Testis (tissue), 3 donors: ENCODE data around the gene SLC23A2. TPM values are rescaled to one million over a fixed set of nuclear protein-coding genes. Genes with fewer than 3 reads are reported as not detected.
"Not testable (repeated sequence)": the region's sequence is repeated elsewhere in the genome, so short reads cannot be mapped to it uniquely, and the experiment has no call there.

Experiments used
- DNase-seq: peaks from one replicate; pipeline ENCODE4 v3.0.0-alpha.2; 2019
- H3K27ac ChIP-seq, 2 donors: fragments of 200-600 bp; sonication (generic); one replicate each; pipeline ENCODE4 v1.5.1; 2019
- H3K27me3 ChIP-seq: fragments of 200-600 bp; sonication (generic); one replicate; pipeline ENCODE4 v1.5.1; 2019
- H3K36me3 ChIP-seq: fragments of 200-600 bp; sonication (generic); one replicate; pipeline ENCODE4 v1.5.1; 2017; ENCODE audit warnings: low read depth; ENCODE audit errors: missing control alignments
- H3K4me1 ChIP-seq: fragments of 200-600 bp; sonication (generic); one replicate; pipeline ENCODE4 v1.5.1; 2019
- H3K4me3 ChIP-seq, 2 donors: fragments of 200-600 bp; sonication (generic); one replicate each; pipeline ENCODE4 v1.5.1; 2017 to 2019
- H3K9me3 ChIP-seq: fragments of 200-600 bp; sonication (generic); one replicate; pipeline ENCODE4 v1.5.1; 2017
- POLR2A ChIP-seq: fragments of 450-650 bp; IDR thresholded peaks from one replicate; pipeline ENCODE4 v1.6.1; 2017; ENCODE audit warnings: antibody characterized with exemption, mild to moderate bottlenecking, moderate library complexity
- WGBS, 2 donors: methylation state at CpG; one replicate each; pipeline ENCODE4 v1.1.5; 2018; 5-methylcytosine and 5-hydroxymethylcytosine counted together
- intact Hi-C: fragments of 100-400 bp; cut with DNase I; formaldehyde crosslinking; loops from one replicate; pipeline ENCODE4 v1.15.1; 2023; ENCODE audit warnings: low total_unique reads
- polyA plus RNA-seq: library from polyadenylated mRNA; stranded (reverse); fragments of 350-450 nt; fragmentation: Illumina TruSeq; extraction: RNeasy Lipid Tissue Mini Kit (QIAGEN cat#74804); gene quantifications from one replicate; pipeline ENCODE4 v1.2.3, GENCODE V29; 2014; ENCODE audit warnings: low read depth, low replicate concordance; ENCODE audit not compliant: insufficient read depth
- total RNA-seq, 2 donors: library from RNA; depleted of rRNA; stranded (reverse); fragments of >200 nt; gene quantifications; one replicate each; pipeline ENCODE4 v1.2.3, GENCODE V29; 2016
- TF ChIP-seq, protein P1 (sequence below), 3 experiments: fragments of 450-650 bp in 2 of 3; fragments of 200-600 bp in 1 of 3; sonication (generic) in 1 of 3; IDR thresholded peaks; one replicate each; pipeline ENCODE4 v1.5.1; 2016 to 2019; ENCODE audit warnings: antibody characterized with exemption in 3 of 3, mild to moderate bottlenecking in 2 of 3, moderate library complexity in 1 of 3

Gene SLC23A2
- total and polyA plus RNA-seq, 3 donors from 2014 or later: 23.6 to 49.3 (median 40.7) TPM

DNA sequence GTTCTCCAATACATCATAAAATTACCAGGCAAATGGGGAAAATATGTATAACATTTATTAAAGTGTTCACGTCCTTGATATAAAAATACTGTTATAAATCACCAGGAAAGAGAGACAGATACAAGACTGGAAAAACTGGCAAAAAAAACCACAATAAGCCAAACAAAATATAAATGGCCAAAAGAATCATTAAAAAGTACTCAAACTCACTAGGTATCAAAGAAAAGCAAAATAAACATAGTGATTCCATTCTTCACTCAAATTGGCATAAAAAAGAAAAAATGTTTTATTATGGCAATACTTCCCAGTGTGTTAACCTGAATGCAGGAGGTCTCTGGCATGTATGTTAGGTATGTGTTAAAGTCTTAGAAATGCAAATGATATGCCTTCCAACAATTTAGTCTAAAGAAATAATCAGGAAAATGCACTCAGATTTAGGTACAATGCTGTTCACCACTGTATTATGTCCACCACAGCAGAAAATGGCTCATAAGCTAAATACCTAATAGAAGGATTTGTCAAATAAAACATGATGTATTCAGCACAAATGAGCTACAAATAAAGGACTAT lies 21.4 kb downstream of the SLC23A2 start:
- DNase-seq: no peak
- Histone ChIP-seq H3K4me3 (no peak overlapping the region), H3K36me3 (no peaks in the 10 kb centered on the region), H3K9me3 (no peaks in the 10 kb centered on the region), H3K27ac (no peak overlapping the region), H3K27me3 (no peaks in the 10 kb centered on the region), H3K4me1 (peaks cover 11% of the 10 kb centered on the region)
- intact Hi-C loops: no loop called here
- TF ChIP-seq POLR2A: no peak
- TF ChIP-seq, protein P1, sequence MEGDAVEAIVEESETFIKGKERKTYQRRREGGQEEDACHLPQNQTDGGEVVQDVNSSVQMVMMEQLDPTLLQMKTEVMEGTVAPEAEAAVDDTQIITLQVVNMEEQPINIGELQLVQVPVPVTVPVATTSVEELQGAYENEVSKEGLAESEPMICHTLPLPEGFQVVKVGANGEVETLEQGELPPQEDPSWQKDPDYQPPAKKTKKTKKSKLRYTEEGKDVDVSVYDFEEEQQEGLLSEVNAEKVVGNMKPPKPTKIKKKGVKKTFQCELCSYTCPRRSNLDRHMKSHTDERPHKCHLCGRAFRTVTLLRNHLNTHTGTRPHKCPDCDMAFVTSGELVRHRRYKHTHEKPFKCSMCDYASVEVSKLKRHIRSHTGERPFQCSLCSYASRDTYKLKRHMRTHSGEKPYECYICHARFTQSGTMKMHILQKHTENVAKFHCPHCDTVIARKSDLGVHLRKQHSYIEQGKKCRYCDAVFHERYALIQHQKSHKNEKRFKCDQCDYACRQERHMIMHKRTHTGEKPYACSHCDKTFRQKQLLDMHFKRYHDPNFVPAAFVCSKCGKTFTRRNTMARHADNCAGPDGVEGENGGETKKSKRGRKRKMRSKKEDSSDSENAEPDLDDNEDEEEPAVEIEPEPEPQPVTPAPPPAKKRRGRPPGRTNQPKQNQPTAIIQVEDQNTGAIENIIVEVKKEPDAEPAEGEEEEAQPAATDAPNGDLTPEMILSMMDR (IDR thresholded peaks at IDR 0.05): no peak
- WGBS, 2 donors: 38 to 48% methylated on average over 1 of the region's 1 CpG

DNA sequence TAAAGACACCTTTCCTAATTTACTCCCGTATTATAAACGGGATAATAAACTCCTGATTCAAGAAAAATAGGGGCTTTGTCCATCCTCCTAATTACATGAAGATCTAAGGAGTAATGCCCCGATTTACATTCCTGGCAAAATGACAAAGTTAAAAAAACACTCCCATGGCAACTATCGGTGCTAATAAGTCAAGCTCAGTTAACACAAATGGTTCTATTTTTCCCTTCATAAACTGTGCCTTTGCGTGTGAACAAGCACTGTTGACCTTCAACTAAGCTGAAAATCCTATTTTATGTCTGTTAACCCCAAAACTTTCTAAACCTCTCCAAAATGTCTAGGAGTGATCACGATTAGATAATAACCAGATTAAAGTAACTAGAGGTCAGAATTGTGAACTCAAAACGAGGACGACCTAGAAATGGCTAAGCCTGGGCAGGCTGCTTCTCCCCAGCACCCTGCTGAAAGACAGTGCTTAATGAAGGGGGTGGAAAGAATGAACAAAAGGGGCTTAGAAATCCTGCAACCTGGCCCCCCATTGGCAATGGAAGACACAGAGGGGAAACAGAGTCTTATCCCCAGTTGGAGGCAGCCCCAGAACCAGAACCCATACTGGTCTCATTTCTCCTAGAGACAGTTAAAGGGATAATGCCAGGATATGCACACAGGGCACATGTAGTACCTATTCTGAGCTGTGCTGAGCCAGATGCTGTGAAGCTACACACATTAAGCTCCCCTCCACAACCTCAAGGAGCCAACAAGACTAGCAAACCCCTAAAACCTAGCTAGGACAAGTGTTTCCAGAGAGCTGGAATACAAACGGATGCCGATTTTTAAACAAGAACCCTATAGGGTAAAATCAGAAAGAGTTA lies 23.0 kb downstream of the SLC23A2 start:
- Histone ChIP-seq H3K27me3 (no peaks in the 10 kb centered on the region), H3K4me3 (no peak overlapping the region), H3K4me1 (peaks cover 17% of the 10 kb centered on the region), H3K27ac (peak overlapping the region in 1 of 2 donors; percentile 28), H3K36me3 (no peaks in the 10 kb centered on the region), H3K9me3 (no peaks in the 10 kb centered on the region)
- DNase-seq: no peak
- WGBS, 2 donors: 35 to 41% methylated on average over 10 of the region's 10 CpGs
- no peak for TF ChIP-seq POLR2A
- TF ChIP-seq, protein P1 (IDR thresholded peaks at IDR 0.05): no peak
- intact Hi-C loops: no loop called here

DNA sequence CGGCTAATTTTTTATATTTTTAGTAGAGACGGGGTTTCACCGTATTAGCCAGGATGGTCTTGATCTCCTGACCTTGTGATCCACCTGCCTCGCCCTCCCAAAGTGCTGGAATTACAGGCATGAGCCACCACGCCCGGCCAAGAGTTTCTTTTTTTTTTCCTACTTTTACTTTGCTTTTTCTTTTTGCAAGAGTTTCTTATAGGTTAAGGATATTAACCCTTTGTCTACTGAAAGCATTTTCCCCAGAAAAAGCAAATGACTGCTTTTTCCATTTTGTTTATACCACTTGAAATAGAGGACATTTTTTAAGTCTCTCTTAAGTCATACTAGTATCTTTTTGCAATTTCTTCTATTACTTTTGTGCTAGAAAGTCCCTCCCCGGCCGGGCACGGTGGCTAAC lies 25.3 kb downstream of the SLC23A2 start:
- H3K27me3 ChIP-seq, H3K9me3 ChIP-seq, H3K4me3 ChIP-seq, DNase-seq, intact Hi-C loops, H3K27ac ChIP-seq, H3K36me3 ChIP-seq: not testable (repeated sequence)
- WGBS, 2 donors: 77 to 83% methylated on average over 9 of the region's 9 CpGs
- H3K4me1 ChIP-seq: peaks cover 26% of the 10 kb centered on the region

DNA sequence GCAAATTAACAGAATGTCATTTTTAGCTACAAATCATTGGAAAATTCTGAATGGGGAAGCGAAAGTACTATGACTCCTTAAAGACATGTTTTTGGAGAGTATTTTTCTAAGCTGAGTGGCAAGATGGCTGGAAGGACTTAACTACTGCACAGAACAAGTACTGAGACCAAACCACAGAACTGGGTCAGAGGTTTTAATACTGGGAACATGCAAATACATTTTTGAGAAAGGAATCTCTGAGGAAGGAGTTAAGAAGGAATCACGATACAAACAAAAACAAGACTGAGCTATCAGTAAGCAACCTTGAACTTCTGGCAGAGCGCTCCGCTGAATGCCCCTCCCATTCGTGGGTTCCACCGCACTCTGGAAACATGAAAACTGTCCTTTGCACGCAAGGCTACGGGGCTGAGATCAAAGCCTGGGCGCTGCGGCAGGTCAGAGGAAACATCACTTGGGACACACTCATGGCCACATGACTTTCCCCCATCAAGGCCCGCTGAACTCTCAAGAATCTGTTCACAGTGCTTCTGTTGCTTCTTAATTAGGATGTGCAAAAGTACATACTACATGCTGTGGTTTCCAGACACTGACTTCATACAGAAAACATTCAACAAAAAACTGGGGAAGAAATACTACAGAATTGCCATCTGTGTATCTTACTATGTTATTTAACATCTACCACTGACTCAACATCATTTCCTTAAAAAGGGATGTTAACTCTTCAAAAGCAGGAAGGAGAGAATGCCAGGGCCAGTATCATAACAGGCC lies 27.8 kb downstream of the SLC23A2 start:
- DNase-seq: peak; percentile 81
- Histone ChIP-seq H3K9me3 (no peaks in the 10 kb centered on the region), H3K4me1 (peaks cover 24% of the 10 kb centered on the region), H3K27me3 (no peaks in the 10 kb centered on the region), H3K4me3 (no peak overlapping the region), H3K27ac (peak overlapping the region; percentile 62 to 83), H3K36me3 (no peaks in the 10 kb centered on the region)
- no peak for TF ChIP-seq POLR2A
- TF ChIP-seq, protein P1 (IDR thresholded peaks at IDR 0.05): no peak
- intact Hi-C loops: no loop called here
- 32 to 45% methylated on average over 11 of the region's 11 CpGs for WGBS, 2 donors
